Neural cell (in vitro differentiated cells): ENCODE measurements around the gene ZBED4. TPM values are rescaled to one million over a fixed set of nuclear protein-coding genes. Genes with fewer than 3 reads are reported as not detected.

ENCODE experiments used
- H2AFZ ChIP-seq: fragments of 200-600, 300-800 bp; sonication (generic), shearing (Covaris generic); 2 replicates; pipeline ENCODE4 v1.6.0; 2014; ENCODE audit warnings: low read depth, mild to moderate bottlenecking, antibody characterized with exemption, low read length, moderate library complexity
- H3F3A ChIP-seq: fragments of 200-600 bp; shearing (Covaris generic); 2 replicates; pipeline ENCODE4 v1.6.1; 2016; ENCODE audit warnings: mild to moderate bottlenecking, moderate library complexity, mixed read lengths, antibody characterized with exemption, low read length; ENCODE audit not compliant: insufficient read depth, poor library complexity, severe bottlenecking
- H3K27ac ChIP-seq: fragments of 200-600, 300-800 bp; sonication (generic), shearing (Covaris generic); 2 replicates; pipeline ENCODE4 v1.5.1; 2014; ENCODE audit warnings: mild to moderate bottlenecking, low read length, moderate library complexity
- H3K27me3 ChIP-seq: fragments of 300-800, 200-600 bp; sonication (generic), shearing (Covaris generic); 2 replicates; pipeline ENCODE4 v1.6.0; 2014; ENCODE audit warnings: mild to moderate bottlenecking, low read depth, low read length, moderate library complexity; ENCODE audit not compliant: insufficient read depth
- H3K36me3 ChIP-seq: fragments of 300-800, 200-600 bp; sonication (generic), shearing (Covaris generic); 2 replicates; pipeline ENCODE4 v1.5.1; 2014; ENCODE audit warnings: mild to moderate bottlenecking, antibody characterized with exemption, low read length, moderate library complexity; ENCODE audit not compliant: insufficient read depth
- H3K4me2 ChIP-seq: fragments of 300-800, 200-600 bp; sonication (generic), shearing (Covaris generic); 2 replicates; pipeline ENCODE4 v1.6.0; 2014; ENCODE audit warnings: mild to moderate bottlenecking, low read length
- H3K4me3 ChIP-seq: fragments of 300-800, 200-600 bp; sonication (generic), shearing (Covaris generic); 2 replicates; pipeline ENCODE4 v1.5.1; 2014; ENCODE audit warnings: mild to moderate bottlenecking, low read length, moderate library complexity
- H3K79me2 ChIP-seq: fragments of 200-600 bp; shearing (Covaris generic); replicated peaks from 2 replicates; pipeline ENCODE4 v1.6.0; 2014; ENCODE audit warnings: mild to moderate bottlenecking, low read length, moderate library complexity; ENCODE audit not compliant: insufficient read depth
- H3K9ac ChIP-seq: fragments of 300-800, 200-600 bp; sonication (generic), shearing (Covaris generic); 2 replicates; pipeline ENCODE4 v1.6.1; 2016; ENCODE audit warnings: mild to moderate bottlenecking, low read length, mixed read lengths
- H3K9me2 ChIP-seq: fragments of 200-600 bp; shearing (Covaris generic); 2 replicates; pipeline ENCODE4 v1.6.1; 2016; ENCODE audit warnings: mild to moderate bottlenecking, low read length, mixed read lengths; ENCODE audit not compliant: insufficient read depth
- H3K9me3 ChIP-seq: fragments of 200-600, 300-800 bp; sonication (generic), shearing (Covaris generic); 2 replicates; pipeline ENCODE4 v1.6.1; 2016; ENCODE audit warnings: mild to moderate bottlenecking, mixed run types, low read length, moderate library complexity, mixed read lengths
- H4K20me1 ChIP-seq: fragments of 200-600 bp; shearing (Covaris generic); 2 replicates; pipeline ENCODE4 v1.6.1; 2016; ENCODE audit warnings: mild to moderate bottlenecking, mixed run types; ENCODE audit not compliant: insufficient read depth
- EP300 ChIP-seq: fragments of 450-650 bp; conservative IDR thresholded peaks from 2 replicates; pipeline ENCODE4 v1.6.1; 2014; ENCODE audit warnings: antibody characterized with exemption, mild to moderate bottlenecking, moderate library complexity; ENCODE audit not compliant: poor library complexity, severe bottlenecking
- EZH2 ChIP-seq: fragments of 200-600, 300-800 bp; shearing (Covaris generic), sonication (generic); IDR thresholded peaks from 2 replicates; pipeline ENCODE4 v1.6.1; 2014; ENCODE audit warnings: antibody characterized with exemption, low read length, borderline replicate concordance, mild to moderate bottlenecking; ENCODE audit not compliant: insufficient read depth, poor library complexity, severe bottlenecking
- MXI1 ChIP-seq: fragments of 450-650 bp; conservative IDR thresholded peaks from 2 replicates; pipeline ENCODE4 v1.6.1; 2014; ENCODE audit warnings: antibody characterized with exemption, mild to moderate bottlenecking; ENCODE audit not compliant: poor library complexity, severe bottlenecking
- POLR2AphosphoS5 ChIP-seq: IDR thresholded peaks from 2 replicates; pipeline ENCODE4 v1.6.1; 2012
- RAD21 ChIP-seq: fragments of 450-650 bp; conservative IDR thresholded peaks from 2 replicates; pipeline ENCODE4 v1.6.1; 2014; ENCODE audit warnings: antibody characterized with exemption, mild to moderate bottlenecking, moderate library complexity
- SMC3 ChIP-seq: fragments of 450-650 bp; conservative IDR thresholded peaks from 2 replicates; pipeline ENCODE4 v1.6.1; 2014; ENCODE audit warnings: antibody characterized with exemption, mild to moderate bottlenecking, moderate library complexity; ENCODE audit not compliant: poor library complexity
- TAF1 ChIP-seq: IDR thresholded peaks from 2 replicates; pipeline ENCODE4 v1.6.1; 2012; ENCODE audit warnings: low read depth
- polyA plus RNA-seq: library from polyadenylated mRNA; depleted of rRNA; stranded (reverse); fragments of >200 nt; gene quantifications from 2 replicates; pipeline ENCODE4 v1.2.3, GENCODE V29; 2014
- TF ChIP-seq, protein P1 (sequence below): fragments of 450-650 bp; IDR thresholded peaks from 2 replicates; pipeline ENCODE4 v1.5.1; 2014; ENCODE audit warnings: antibody characterized with exemption, mild to moderate bottlenecking, moderate library complexity; ENCODE audit not compliant: poor library complexity, severe bottlenecking
- TF ChIP-seq, protein P2 (sequence below): IDR thresholded peaks from 2 replicates; pipeline ENCODE4 v1.6.1; 2012; ENCODE audit warnings: borderline replicate concordance

Gene ZBED4
- polyA plus RNA-seq, 1 donor from 2014 or later, result 15.0 TPM

DNA sequence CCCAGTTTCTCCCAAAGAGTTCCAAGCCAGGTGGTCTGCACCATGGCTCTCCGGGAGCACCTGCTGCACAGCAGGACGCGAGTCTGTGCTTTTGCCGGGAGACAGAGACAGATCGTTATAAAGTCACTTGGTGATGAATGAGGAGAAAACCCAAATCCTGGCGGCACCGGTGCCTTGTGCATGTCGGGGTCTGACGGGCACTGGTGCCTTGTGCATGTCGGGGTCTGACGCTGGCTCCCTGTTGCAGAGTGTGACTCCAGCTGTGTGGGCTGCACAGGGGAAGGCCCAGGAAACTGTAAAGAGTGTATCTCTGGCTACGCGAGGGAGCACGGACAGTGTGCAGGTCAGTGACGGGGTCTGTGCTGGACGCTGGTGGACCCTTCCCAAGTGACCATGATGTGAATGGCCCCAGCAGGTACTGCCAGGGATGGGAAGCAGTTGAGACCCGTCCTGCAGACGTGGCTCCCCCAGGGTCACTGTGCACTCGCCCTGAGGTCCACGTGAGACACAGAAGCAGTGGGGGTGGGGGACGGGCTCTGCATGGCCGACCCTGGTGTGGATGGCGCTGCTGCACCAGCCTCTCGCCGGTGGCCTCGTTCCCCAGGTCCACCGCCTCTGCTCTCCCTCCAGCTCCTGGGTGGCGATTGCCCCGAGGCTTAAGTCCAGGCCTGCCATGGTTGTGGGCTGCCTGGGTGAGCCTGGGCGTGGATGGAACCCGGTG lies 70.6 kb downstream of the ZBED4 start:
- H2AFZ ChIP-seq, result no peak overlapping the region
- H3K79me2 ChIP-seq, result no peaks in the 10 kb centered on the region
- no peak overlapping the region for H3K4me2 ChIP-seq
- no peak overlapping the region for H3K9ac ChIP-seq
- H3K4me3 ChIP-seq, result no peak overlapping the region
- no peaks in the 10 kb centered on the region for H3F3A ChIP-seq
- H3K9me2 ChIP-seq, result no peaks in the 10 kb centered on the region
- H3K9me3 ChIP-seq, result no peaks in the 10 kb centered on the region
- H3K36me3 ChIP-seq, result no peaks in the 10 kb centered on the region
- no peaks in the 10 kb centered on the region for H3K27me3 ChIP-seq
- TF ChIP-seq RAD21, result no peak
- no peak for TF ChIP-seq MXI1
- no peak for TF ChIP-seq EZH2
- TF ChIP-seq POLR2AphosphoS5, result no peak
- TF ChIP-seq SMC3, result no peak
- peaks cover 2% of the 10 kb centered on the region for H4K20me1 ChIP-seq
- H3K27ac ChIP-seq, result no peak overlapping the region

DNA sequence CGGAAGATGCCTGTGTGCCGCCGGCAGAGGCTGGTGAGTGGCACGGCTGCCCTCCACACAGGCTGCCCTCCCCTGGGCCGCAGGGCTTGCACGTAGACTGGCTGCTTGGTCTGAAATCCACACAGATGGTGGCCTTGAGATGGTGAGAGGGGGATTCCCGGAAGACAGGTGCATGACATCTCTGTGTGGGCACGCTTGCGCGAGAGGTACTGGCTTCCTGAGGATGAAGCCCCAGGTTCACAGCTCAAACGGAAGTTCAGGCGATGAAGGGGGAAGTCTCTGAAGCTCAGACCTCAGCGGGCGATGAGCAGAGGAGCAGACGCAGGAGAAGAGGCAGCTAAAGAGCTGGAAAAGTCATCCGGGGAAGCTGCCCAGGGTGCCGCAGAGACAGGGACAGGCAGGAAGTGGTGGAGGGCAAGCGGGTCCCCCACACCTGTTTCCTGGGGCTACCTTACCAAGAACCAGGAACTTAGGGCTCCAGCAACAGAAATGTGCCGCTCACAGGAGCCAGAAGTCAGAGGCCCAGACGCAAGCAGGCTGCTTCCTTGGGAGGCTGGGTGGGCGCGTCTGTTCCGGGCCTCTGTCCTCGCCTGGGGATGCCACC lies 72.0 kb downstream of the ZBED4 start:
- no peak overlapping the region for H2AFZ ChIP-seq
- H3K9me3 ChIP-seq, result no peaks in the 10 kb centered on the region
- no peak overlapping the region for H3K9ac ChIP-seq
- H3K79me2 ChIP-seq, result no peaks in the 10 kb centered on the region
- TF ChIP-seq, protein P1, sequence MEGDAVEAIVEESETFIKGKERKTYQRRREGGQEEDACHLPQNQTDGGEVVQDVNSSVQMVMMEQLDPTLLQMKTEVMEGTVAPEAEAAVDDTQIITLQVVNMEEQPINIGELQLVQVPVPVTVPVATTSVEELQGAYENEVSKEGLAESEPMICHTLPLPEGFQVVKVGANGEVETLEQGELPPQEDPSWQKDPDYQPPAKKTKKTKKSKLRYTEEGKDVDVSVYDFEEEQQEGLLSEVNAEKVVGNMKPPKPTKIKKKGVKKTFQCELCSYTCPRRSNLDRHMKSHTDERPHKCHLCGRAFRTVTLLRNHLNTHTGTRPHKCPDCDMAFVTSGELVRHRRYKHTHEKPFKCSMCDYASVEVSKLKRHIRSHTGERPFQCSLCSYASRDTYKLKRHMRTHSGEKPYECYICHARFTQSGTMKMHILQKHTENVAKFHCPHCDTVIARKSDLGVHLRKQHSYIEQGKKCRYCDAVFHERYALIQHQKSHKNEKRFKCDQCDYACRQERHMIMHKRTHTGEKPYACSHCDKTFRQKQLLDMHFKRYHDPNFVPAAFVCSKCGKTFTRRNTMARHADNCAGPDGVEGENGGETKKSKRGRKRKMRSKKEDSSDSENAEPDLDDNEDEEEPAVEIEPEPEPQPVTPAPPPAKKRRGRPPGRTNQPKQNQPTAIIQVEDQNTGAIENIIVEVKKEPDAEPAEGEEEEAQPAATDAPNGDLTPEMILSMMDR, result no peak
- TF ChIP-seq TAF1 (no peak), EP300 (no peak), SMC3 (no peak), MXI1 (no peak), EZH2 (no peak), RAD21 (no peak), POLR2AphosphoS5 (no peak)
- TF ChIP-seq, protein P2, sequence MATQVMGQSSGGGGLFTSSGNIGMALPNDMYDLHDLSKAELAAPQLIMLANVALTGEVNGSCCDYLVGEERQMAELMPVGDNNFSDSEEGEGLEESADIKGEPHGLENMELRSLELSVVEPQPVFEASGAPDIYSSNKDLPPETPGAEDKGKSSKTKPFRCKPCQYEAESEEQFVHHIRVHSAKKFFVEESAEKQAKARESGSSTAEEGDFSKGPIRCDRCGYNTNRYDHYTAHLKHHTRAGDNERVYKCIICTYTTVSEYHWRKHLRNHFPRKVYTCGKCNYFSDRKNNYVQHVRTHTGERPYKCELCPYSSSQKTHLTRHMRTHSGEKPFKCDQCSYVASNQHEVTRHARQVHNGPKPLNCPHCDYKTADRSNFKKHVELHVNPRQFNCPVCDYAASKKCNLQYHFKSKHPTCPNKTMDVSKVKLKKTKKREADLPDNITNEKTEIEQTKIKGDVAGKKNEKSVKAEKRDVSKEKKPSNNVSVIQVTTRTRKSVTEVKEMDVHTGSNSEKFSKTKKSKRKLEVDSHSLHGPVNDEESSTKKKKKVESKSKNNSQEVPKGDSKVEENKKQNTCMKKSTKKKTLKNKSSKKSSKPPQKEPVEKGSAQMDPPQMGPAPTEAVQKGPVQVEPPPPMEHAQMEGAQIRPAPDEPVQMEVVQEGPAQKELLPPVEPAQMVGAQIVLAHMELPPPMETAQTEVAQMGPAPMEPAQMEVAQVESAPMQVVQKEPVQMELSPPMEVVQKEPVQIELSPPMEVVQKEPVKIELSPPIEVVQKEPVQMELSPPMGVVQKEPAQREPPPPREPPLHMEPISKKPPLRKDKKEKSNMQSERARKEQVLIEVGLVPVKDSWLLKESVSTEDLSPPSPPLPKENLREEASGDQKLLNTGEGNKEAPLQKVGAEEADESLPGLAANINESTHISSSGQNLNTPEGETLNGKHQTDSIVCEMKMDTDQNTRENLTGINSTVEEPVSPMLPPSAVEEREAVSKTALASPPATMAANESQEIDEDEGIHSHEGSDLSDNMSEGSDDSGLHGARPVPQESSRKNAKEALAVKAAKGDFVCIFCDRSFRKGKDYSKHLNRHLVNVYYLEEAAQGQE, result no peak
- no peaks in the 10 kb centered on the region for H3F3A ChIP-seq
- no peaks in the 10 kb centered on the region for H3K27me3 ChIP-seq
- no peak overlapping the region for H3K4me2 ChIP-seq
- no peak overlapping the region for H3K4me3 ChIP-seq
- H3K9me2 ChIP-seq, result no peaks in the 10 kb centered on the region
- H3K27ac ChIP-seq, result no peak overlapping the region
- H4K20me1 ChIP-seq, result no peaks in the 10 kb centered on the region
- no peaks in the 10 kb centered on the region for H3K36me3 ChIP-seq
